Endothelial cell of umbilical vein (primary cell): ENCODE measurements around the gene GALNT2. TPM values are rescaled to one million over a fixed set of nuclear protein-coding genes. Genes with fewer than 3 reads are reported as not detected.

Source experiments
- BruUV-seq: library from RNA; stranded (reverse); fragments of 400-500 nt; replicated peaks from 2 replicates; lab custom pipeline; 2021; lab: Mats Ljungman, UMichigan
- CTCF ChIA-PET: fragments of 300-600, 350-600 bp; sonication (Branson Sonifier 250); formaldehyde crosslinking; loops from one replicate; lab custom pipeline; 2021; ENCODE audit warnings: antibody characterized with exemption, inconsistent platforms; lab: Charles Lee
- POLR2A ChIA-PET: fragments of 300-600, 350-600 bp; sonication (Branson Sonifier 250); formaldehyde crosslinking; loops from one replicate; lab custom pipeline; 2021; ENCODE audit warnings: antibody characterized with exemption, inconsistent platforms; lab: Charles Lee
- DNase-seq: peaks from one replicate; pipeline ENCODE4 v3.0.0-alpha.2; 2011; ENCODE audit warnings: low read depth, low spot score
- FAIRE-seq: peaks from 2 replicates; lab custom pipeline; 2011; peaks lifted over from hg19 to GRCh38; lab: Jason Lieb, UNC
- H2AFZ ChIP-seq: 2 replicates; pipeline ENCODE4 v1.6.0; 2012; ENCODE audit warnings: low read depth, low read length, control low read depth, inconsistent platforms
- H3K27ac ChIP-seq: 2 replicates; pipeline ENCODE4 v1.5.1; 2011; ENCODE audit warnings: low read depth, mild to moderate bottlenecking, control low read depth, low read length, moderate library complexity; ENCODE audit not compliant: insufficient read depth
- H3K27me3 ChIP-seq, 2 experiments: 2 replicates each; pipeline versions ENCODE4 v1.6.0 to v1.6.1; 2011; ENCODE audit warnings: low read length in 2 of 2, mixed read lengths in 1 of 2; ENCODE audit not compliant: control insufficient read depth in 2 of 2, insufficient read depth in 2 of 2
- H3K36me3 ChIP-seq, 2 experiments: 2 replicates in 1 of 2; 3 replicates in 1 of 2; pipeline ENCODE4 v1.5.1; 2011; ENCODE audit warnings: low read length in 2 of 2, mild to moderate bottlenecking in 1 of 2, moderate library complexity in 1 of 2; ENCODE audit not compliant: control insufficient read depth in 2 of 2, insufficient read depth in 2 of 2; ENCODE audit errors: extremely low read depth in 1 of 2
- H3K4me1 ChIP-seq: 3 replicates; pipeline ENCODE4 v1.5.1; 2011; ENCODE audit warnings: mild to moderate bottlenecking, low read length; ENCODE audit not compliant: control insufficient read depth, insufficient read depth; ENCODE audit errors: extremely low read depth
- H3K4me2 ChIP-seq: 2 replicates; pipeline ENCODE4 v1.6.1; 2011; ENCODE audit warnings: low read length, control low read depth, mixed read lengths; ENCODE audit not compliant: insufficient read depth
- H3K4me3 ChIP-seq, 3 experiments: fragments of 200-600 bp in 1 of 3; sonication (generic), shearing (Covaris generic) in 1 of 3; replicated peaks in 1 of 3; 2 replicates each; pipeline ENCODE4 v1.5.1; 2011 to 2016; ENCODE audit warnings: control low read depth in 3 of 3, low read length in 3 of 3, mild to moderate bottlenecking in 2 of 3, inconsistent platforms in 1 of 3, low read depth in 1 of 3, moderate library complexity in 1 of 3; ENCODE audit not compliant: insufficient read depth in 1 of 3
- H3K79me2 ChIP-seq: 2 replicates; pipeline ENCODE4 v1.6.0; 2012; ENCODE audit warnings: low read length, inconsistent platforms; ENCODE audit not compliant: control insufficient read depth, insufficient read depth
- H3K9ac ChIP-seq: replicated peaks from 2 replicates; pipeline ENCODE3; 2011; ENCODE audit warnings: low read length, control low read depth; ENCODE audit not compliant: insufficient read depth; ENCODE audit errors: extremely low read depth
- H3K9me1 ChIP-seq: replicated peaks from 3 replicates; pipeline ENCODE4 v1.6.0; 2011; ENCODE audit warnings: mild to moderate bottlenecking, low read length; ENCODE audit not compliant: control insufficient read depth, insufficient read depth; ENCODE audit errors: extremely low read depth
- H3K9me3 ChIP-seq: replicated peaks from 2 replicates; pipeline ENCODE4 v1.5.1; 2012; ENCODE audit warnings: low read length, inconsistent platforms; ENCODE audit not compliant: control insufficient read depth, insufficient read depth
- H4K20me1 ChIP-seq: replicated peaks from 2 replicates; pipeline ENCODE3; 2011; ENCODE audit warnings: mild to moderate bottlenecking, low read length; ENCODE audit not compliant: control insufficient read depth, insufficient read depth; ENCODE audit errors: extremely low read depth
- EZH2 ChIP-seq: IDR thresholded peaks from 2 replicates; pipeline ENCODE4 v1.6.1; 2012; ENCODE audit warnings: borderline replicate concordance, low read depth, mild to moderate bottlenecking, moderate library complexity, low read length, inconsistent platforms; ENCODE audit not compliant: severe bottlenecking
- FOS ChIP-seq: IDR thresholded peaks from 2 replicates; pipeline ENCODE4 v1.6.1; 2011; ENCODE audit warnings: mild to moderate bottlenecking, low read length, moderate library complexity, borderline replicate concordance; ENCODE audit not compliant: insufficient read depth
- GATA2 ChIP-seq: IDR thresholded peaks from 2 replicates; pipeline ENCODE4 v1.7.0; 2011; ENCODE audit warnings: low read depth, mild to moderate bottlenecking, moderate library complexity, mixed read lengths, low read length; ENCODE audit not compliant: insufficient read length, insufficient read depth
- JUN ChIP-seq: IDR thresholded peaks from 2 replicates; pipeline ENCODE4 v1.6.1; 2011; ENCODE audit warnings: borderline replicate concordance, low read depth; ENCODE audit not compliant: insufficient read length, insufficient read depth
- MAX ChIP-seq: IDR thresholded peaks from 2 replicates; pipeline ENCODE4 v1.6.1; 2011; ENCODE audit not compliant: insufficient read depth, insufficient read length
- MYC ChIP-seq: IDR thresholded peaks from one replicate; pipeline ENCODE4 v1.6.1; 2011; ENCODE audit warnings: mild to moderate bottlenecking, low read depth, low read length
- POLR2A ChIP-seq: IDR thresholded peaks from 2 replicates; pipeline ENCODE4 v1.6.1; 2012; ENCODE audit warnings: low read depth, mild to moderate bottlenecking, control low read depth, low read length
- POLR2AphosphoS5 ChIP-seq: IDR thresholded peaks from 2 replicates; pipeline ENCODE4 v1.6.1; 2012; ENCODE audit warnings: low read depth, mild to moderate bottlenecking, control low read depth, low read length, moderate library complexity; ENCODE audit not compliant: insufficient read depth
- dilution Hi-C: fragments of 300-500 bp; cut with MboI; formaldehyde crosslinking; loops from one replicate; pipeline ENCODE4 v1.15.0; 2019; ENCODE audit warnings: low sequenced_read_pairs; ENCODE audit not compliant: extremely low pct_ligation_motif_present
- intact Hi-C: fragments of 100-400 bp; cut with micrococcal nuclease; formaldehyde crosslinking; loops from one replicate; pipeline ENCODE4 v1.10.0; 2022
- polyA plus RNA-seq, 4 experiments: library from polyadenylated mRNA; depleted of rRNA in 3 of 4; stranded (reverse) in 3 of 4; unstranded in 1 of 4; fragments of >200 nt; gene quantifications; 2 replicates each; pipeline versions ENCODE4 v1.2.1 to v1.2.3, GENCODE V29; 2011 to 2012; ENCODE audit warnings: missing spikeins in 1 of 4
- total RNA-seq: library from RNA; stranded (reverse); gene quantifications from 2 replicates; pipeline ENCODE4 v1.2.3, GENCODE V29; 2021
- TF ChIP-seq, protein P1 (sequence below), 2 donors: IDR thresholded peaks; 1 replicate in 1 of 2; 2 replicates in 1 of 2; pipeline ENCODE4 v1.5.1; 2011; ENCODE audit warnings: low read length in 2 of 2, mild to moderate bottlenecking in 2 of 2, moderate library complexity in 2 of 2, control low read depth in 1 of 2, inconsistent platforms in 1 of 2, low read depth in 1 of 2; ENCODE audit not compliant: insufficient read depth in 1 of 2; ENCODE audit errors: extremely low read depth in 1 of 2

GALNT2 gene
- total and polyA plus RNA-seq, 2 donors (not counting 3 experiments of a cell fraction or from before 2014, with no cell fraction given) = 56.3 to 77.5 TPM

DNA sequence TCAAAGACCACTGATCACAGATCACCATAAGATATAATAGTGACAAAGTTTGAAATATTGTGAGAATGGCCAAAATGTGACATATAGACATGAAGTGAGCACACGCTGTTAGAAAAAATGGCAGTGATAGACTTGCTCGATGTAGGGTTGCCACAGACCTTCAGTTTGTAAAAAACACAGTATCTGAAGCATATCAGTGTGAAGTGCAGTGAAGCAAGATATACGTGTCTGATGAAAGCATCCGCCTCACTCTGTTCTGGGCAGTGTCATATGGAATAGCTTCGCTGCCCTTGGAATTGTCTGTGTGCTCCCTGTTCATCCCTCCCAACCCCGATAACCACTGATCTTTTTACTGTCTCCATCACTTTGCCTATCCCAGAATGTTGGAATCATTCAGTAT is 50.7 kb downstream of the GALNT2 start:
- CTCF ChIA-PET = no interaction called here
- TF ChIP-seq MYC (no peak), EZH2 (no peak), JUN (no peak), GATA2 (no peak), POLR2A (no peak), MAX (no peak), POLR2AphosphoS5 (no peak), FOS (no peak)
- TF ChIP-seq, protein P1, sequence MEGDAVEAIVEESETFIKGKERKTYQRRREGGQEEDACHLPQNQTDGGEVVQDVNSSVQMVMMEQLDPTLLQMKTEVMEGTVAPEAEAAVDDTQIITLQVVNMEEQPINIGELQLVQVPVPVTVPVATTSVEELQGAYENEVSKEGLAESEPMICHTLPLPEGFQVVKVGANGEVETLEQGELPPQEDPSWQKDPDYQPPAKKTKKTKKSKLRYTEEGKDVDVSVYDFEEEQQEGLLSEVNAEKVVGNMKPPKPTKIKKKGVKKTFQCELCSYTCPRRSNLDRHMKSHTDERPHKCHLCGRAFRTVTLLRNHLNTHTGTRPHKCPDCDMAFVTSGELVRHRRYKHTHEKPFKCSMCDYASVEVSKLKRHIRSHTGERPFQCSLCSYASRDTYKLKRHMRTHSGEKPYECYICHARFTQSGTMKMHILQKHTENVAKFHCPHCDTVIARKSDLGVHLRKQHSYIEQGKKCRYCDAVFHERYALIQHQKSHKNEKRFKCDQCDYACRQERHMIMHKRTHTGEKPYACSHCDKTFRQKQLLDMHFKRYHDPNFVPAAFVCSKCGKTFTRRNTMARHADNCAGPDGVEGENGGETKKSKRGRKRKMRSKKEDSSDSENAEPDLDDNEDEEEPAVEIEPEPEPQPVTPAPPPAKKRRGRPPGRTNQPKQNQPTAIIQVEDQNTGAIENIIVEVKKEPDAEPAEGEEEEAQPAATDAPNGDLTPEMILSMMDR (IDR thresholded peaks at IDR 0.05; ENCODE audit: extremely low read depth in 1 of 2, insufficient read depth in 1 of 2, low read depth in 1 of 2, low read length in 2 of 2) = no peak
- FAIRE-seq (no peak), DNase-seq (no peak)
- peaks cover 10% of the 10 kb centered on the region for H3K4me1 ChIP-seq
- H3K4me3 ChIP-seq = no peak overlapping the region
- no peak overlapping the region for H3K27ac ChIP-seq
- H3K4me2 ChIP-seq = no peak overlapping the region
- no peaks in the 10 kb centered on the region for H3K36me3 ChIP-seq
- BruUV-seq = no TSS peak
- H3K79me2 ChIP-seq = peaks cover 10% of the 10 kb centered on the region
- no peaks in the 10 kb centered on the region for H3K27me3 ChIP-seq
- H3K9ac ChIP-seq = no peak overlapping the region
- POLR2A ChIA-PET = no interaction called here
- dilution Hi-C loops = no loop called here
- intact Hi-C loops = no loop called here
- H2AFZ ChIP-seq = no peak overlapping the region
- H4K20me1 ChIP-seq = peaks cover 3% of the 10 kb centered on the region
- H3K9me3 ChIP-seq = no peaks in the 10 kb centered on the region
- H3K9me1 ChIP-seq = no peaks in the 10 kb centered on the region
